ENCODE measurements around the gene PLCL1. TPM values are rescaled to one million over a fixed set of nuclear protein-coding genes. Genes with fewer than 3 reads are reported as not detected.

The PLCL1 gene
- total RNA-seq, 4 donors from 2014 or later: 5.4 to 21.8 (median 10.2) TPM

- TF ChIP-seq CTCF (IDR thresholded peaks at IDR 0.05): no peak
- no peak for DNase-seq (ENCODE audit: low spot score)
- ATAC-seq (ENCODE audit: low FRiP score): no peak
Measured at GRCh38 chr2:197782126-197782525, 22.3 kb upstream of the PLCL1 start.

GRCh38 chr2:197784956-197785941 lies 19.1 kb upstream of the PLCL1 start, which contains the start of gene BOLL:
BOLL (minus strand) TSS chr2:197785319; CDS start chr2:197781850, 3,469 bp downstream.
- TF ChIP-seq CTCF (IDR thresholded peaks at IDR 0.05): no peak
- DNase-seq (ENCODE audit: low spot score) (no peak), ATAC-seq (ENCODE audit: low FRiP score) (no peak)

- no peak for TF ChIP-seq CTCF (IDR thresholded peaks at IDR 0.05)
- ATAC-seq (ENCODE audit: low FRiP score): no peak
- no peak for DNase-seq (ENCODE audit: low spot score)
Measured at GRCh38 chr2:197786010-197786877, 18.1 kb upstream of the PLCL1 start.

- ATAC-seq (ENCODE audit: low FRiP score) (no peak), DNase-seq (ENCODE audit: low spot score) (no peak)
- TF ChIP-seq CTCF (IDR thresholded peaks at IDR 0.05): no peak
Measured at GRCh38 chr2:197793456-197793855, 10.9 kb upstream of the PLCL1 start.

- TF ChIP-seq CTCF (IDR thresholded peaks at IDR 0.05): no peak
- ATAC-seq (ENCODE audit: low FRiP score) (no peak), DNase-seq (ENCODE audit: low spot score) (no peak)
Measured at GRCh38 chr2:197795277-197795676, 9.1 kb upstream of the PLCL1 start.

GRCh38 chr2:197798187-197798586 lies 6.2 kb upstream of the PLCL1 start:
- no peak for TF ChIP-seq CTCF (IDR thresholded peaks at IDR 0.05)
- DNase-seq (ENCODE audit: low spot score) (no peak), ATAC-seq (ENCODE audit: low FRiP score) (no peak)
